WERI-Rb-1 (cell line): Measurements from ENCODE around the gene CADM2.

Experiments
- DNase-seq: peaks from one replicate; pipeline ENCODE4 v3.0.0-alpha.2; 2020
- H3K27ac ChIP-seq: fragments of 250-450 bp; sonication (Bioruptor Pico); 2 replicates; pipeline ENCODE4 v1.5.1; 2020; ENCODE audit warnings: mild to moderate bottlenecking, moderate library complexity
- H3K27me3 ChIP-seq: fragments of 250-450 bp; sonication (Bioruptor Pico); 2 replicates; pipeline ENCODE4 v1.5.1; 2021; ENCODE audit warnings: mild to moderate bottlenecking, low read depth, moderate library complexity; ENCODE audit not compliant: insufficient read depth, severe bottlenecking
- H3K36me3 ChIP-seq: fragments of 250-450 bp; sonication (Bioruptor Pico); 2 replicates; pipeline ENCODE4 v1.5.1; 2020; ENCODE audit warnings: mild to moderate bottlenecking, moderate library complexity
- H3K4me3 ChIP-seq: 2 replicates; pipeline ENCODE4 v1.5.1; 2011; ENCODE audit warnings: low read depth, mild to moderate bottlenecking, control low read depth, low read length
- H3K9me3 ChIP-seq: fragments of 250-450 bp; sonication (Bioruptor Pico); 2 replicates; pipeline ENCODE4 v1.5.1; 2021; ENCODE audit warnings: mild to moderate bottlenecking, moderate library complexity; ENCODE audit not compliant: severe bottlenecking
- CTCF ChIP-seq: IDR thresholded peaks from 2 replicates; pipeline ENCODE4 v1.5.1; 2011; ENCODE audit warnings: low read depth, mild to moderate bottlenecking, control low read depth, inconsistent platforms, low read length

The CADM2 gene

GRCh38 chr3:85586018-85586417, 627.2 kb downstream of the CADM2 start:
- Histone ChIP-seq H3K36me3 (no peaks in the 10 kb centered on the region), H3K27me3 (no peaks in the 10 kb centered on the region), H3K9me3 (no peaks in the 10 kb centered on the region), H3K4me3 (no peak overlapping the region), H3K27ac (no peak overlapping the region)
- TF ChIP-seq CTCF: no peak
- DNase-seq: no peak

GRCh38 chr3:85589145-85589544, 630.4 kb downstream of the CADM2 start:
- Histone ChIP-seq H3K27me3 (no peaks in the 10 kb centered on the region), H3K4me3 (no peak overlapping the region), H3K9me3 (no peaks in the 10 kb centered on the region), H3K27ac (no peak overlapping the region), H3K36me3 (no peaks in the 10 kb centered on the region)
- TF ChIP-seq CTCF: no peak
- DNase-seq: no peak

GRCh38 chr3:85591451-85591850, 632.7 kb downstream of the CADM2 start:
- Histone ChIP-seq H3K27me3 (no peaks in the 10 kb centered on the region), H3K9me3 (no peaks in the 10 kb centered on the region), H3K36me3 (no peaks in the 10 kb centered on the region), H3K4me3 (no peak overlapping the region), H3K27ac (no peak overlapping the region)
- DNase-seq: no peak
- TF ChIP-seq CTCF: no peak

GRCh38 chr3:85592256-85592655, 633.5 kb downstream of the CADM2 start:
- TF ChIP-seq CTCF: no peak
- no peak for DNase-seq
- Histone ChIP-seq H3K4me3 (no peak overlapping the region), H3K36me3 (no peaks in the 10 kb centered on the region), H3K27me3 (no peaks in the 10 kb centered on the region), H3K9me3 (no peaks in the 10 kb centered on the region), H3K27ac (no peak overlapping the region)

- Histone ChIP-seq H3K9me3 (no peaks in the 10 kb centered on the region), H3K4me3 (no peak overlapping the region), H3K27me3 (no peaks in the 10 kb centered on the region), H3K27ac (no peak overlapping the region), H3K36me3 (no peaks in the 10 kb centered on the region)
- no peak for DNase-seq
- TF ChIP-seq CTCF: no peak
Observed at GRCh38 chr3:85594676-85595075, 635.9 kb downstream of the CADM2 start.

GRCh38 chr3:85603378-85603777, 644.6 kb downstream of the CADM2 start:
- Histone ChIP-seq H3K27ac (no peak overlapping the region), H3K9me3 (no peaks in the 10 kb centered on the region), H3K27me3 (no peaks in the 10 kb centered on the region), H3K4me3 (no peak overlapping the region), H3K36me3 (no peaks in the 10 kb centered on the region)
- no peak for TF ChIP-seq CTCF
- DNase-seq: no peak
